Peyer's patch (tissue), 4 donors: ENCODE measurements around the gene CCDC152. TPM values are rescaled to one million over a fixed set of nuclear protein-coding genes. Genes with fewer than 3 reads are reported as not detected.
"Not testable (repeated sequence)": the region's sequence is repeated elsewhere in the genome, so short reads cannot be mapped to it uniquely, and the experiment has no call there.

Experiments used
- DNase-seq, 3 donors: peaks; one replicate each; pipeline ENCODE4 v3.0.0-alpha.2; 2017 to 2019
- H3K27ac ChIP-seq, 4 donors: fragments of 200-600 bp; sonication (generic); one replicate each; pipeline ENCODE4 v1.5.1; 2016 to 2019
- H3K27me3 ChIP-seq, 2 donors: fragments of 200-600 bp; sonication (generic); one replicate each; pipeline ENCODE4 v1.5.1; 2019
- H3K36me3 ChIP-seq, 3 donors: fragments of 200-600 bp; sonication (generic); one replicate each; pipeline ENCODE4 v1.5.1; 2016 to 2019
- H3K4me1 ChIP-seq, 4 donors: fragments of 200-600 bp; sonication (generic); one replicate each; pipeline ENCODE4 v1.5.1; 2016 to 2019
- H3K4me3 ChIP-seq, 4 donors: fragments of 200-600 bp; sonication (generic); 1 replicate in 3 of 4; 2 replicates in 1 of 4; pipeline ENCODE4 v1.5.1; 2016 to 2019; ENCODE audit warnings: mild to moderate bottlenecking in 1 of 4
- H3K9me3 ChIP-seq, 4 donors: fragments of 200-600 bp; sonication (generic); one replicate each; pipeline ENCODE4 v1.5.1; 2016 to 2019; ENCODE audit warnings: mild to moderate bottlenecking in 1 of 4
- POLR2A ChIP-seq, 2 donors: fragments of 450-650 bp; IDR thresholded peaks; one replicate each; pipeline ENCODE4 v1.5.1; 2017; ENCODE audit warnings: antibody characterized with exemption in 2 of 2, mild to moderate bottlenecking in 2 of 2, moderate library complexity in 2 of 2
- total RNA-seq, 4 donors: library from RNA; depleted of rRNA; stranded (reverse); fragments of >200 nt; gene quantifications; one replicate each; pipeline ENCODE4 v1.1.0, GENCODE V29; 2016
- TF ChIP-seq, protein P1 (sequence below), 6 experiments: fragments of 450-650 bp in 4 of 6; fragments of 200-600 bp in 2 of 6; sonication (generic) in 1 of 6; IDR thresholded peaks; one replicate each; pipeline ENCODE4 v1.5.1; 2017 to 2019; ENCODE audit warnings: antibody characterized with exemption in 6 of 6, mild to moderate bottlenecking in 3 of 6, moderate library complexity in 1 of 6

The CCDC152 gene
- total RNA-seq, 4 donors from 2014 or later: 0.40 TPM; not detected in 3

DNA sequence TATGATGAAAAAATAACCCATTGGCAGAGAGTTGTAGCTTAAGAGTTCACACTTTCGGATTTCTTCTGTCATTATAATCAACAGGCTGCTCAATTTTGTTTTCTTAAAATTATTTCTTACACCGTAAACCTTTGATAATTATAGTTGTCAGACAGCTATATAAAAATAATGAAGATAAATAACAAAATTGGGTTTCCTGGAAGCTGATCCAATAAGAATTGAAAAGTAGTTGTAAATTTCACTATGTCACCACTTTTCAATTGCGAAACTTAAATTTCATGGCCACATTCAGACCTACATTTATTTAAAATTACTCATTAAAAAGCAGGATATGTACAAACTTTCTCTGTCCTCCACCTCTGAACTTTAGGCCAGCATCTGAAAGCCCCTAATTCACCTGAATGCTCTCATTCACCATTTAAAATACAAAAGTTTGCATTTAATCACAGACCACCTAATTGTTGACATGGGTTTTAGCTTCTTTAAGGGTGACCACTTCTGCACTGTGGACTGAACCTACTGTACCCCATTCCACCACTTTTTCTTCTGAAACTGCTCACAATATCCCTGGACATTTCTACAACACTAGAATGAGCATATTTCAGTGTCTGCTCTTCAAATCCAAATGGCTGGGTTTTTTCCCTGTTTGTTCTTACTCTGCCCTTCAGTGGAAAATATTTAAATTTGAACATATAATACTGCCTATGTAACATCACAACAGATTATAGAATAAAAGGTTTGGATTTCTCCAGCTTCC is 54.4 kb downstream of the CCDC152 start:
- TF ChIP-seq, protein P1, sequence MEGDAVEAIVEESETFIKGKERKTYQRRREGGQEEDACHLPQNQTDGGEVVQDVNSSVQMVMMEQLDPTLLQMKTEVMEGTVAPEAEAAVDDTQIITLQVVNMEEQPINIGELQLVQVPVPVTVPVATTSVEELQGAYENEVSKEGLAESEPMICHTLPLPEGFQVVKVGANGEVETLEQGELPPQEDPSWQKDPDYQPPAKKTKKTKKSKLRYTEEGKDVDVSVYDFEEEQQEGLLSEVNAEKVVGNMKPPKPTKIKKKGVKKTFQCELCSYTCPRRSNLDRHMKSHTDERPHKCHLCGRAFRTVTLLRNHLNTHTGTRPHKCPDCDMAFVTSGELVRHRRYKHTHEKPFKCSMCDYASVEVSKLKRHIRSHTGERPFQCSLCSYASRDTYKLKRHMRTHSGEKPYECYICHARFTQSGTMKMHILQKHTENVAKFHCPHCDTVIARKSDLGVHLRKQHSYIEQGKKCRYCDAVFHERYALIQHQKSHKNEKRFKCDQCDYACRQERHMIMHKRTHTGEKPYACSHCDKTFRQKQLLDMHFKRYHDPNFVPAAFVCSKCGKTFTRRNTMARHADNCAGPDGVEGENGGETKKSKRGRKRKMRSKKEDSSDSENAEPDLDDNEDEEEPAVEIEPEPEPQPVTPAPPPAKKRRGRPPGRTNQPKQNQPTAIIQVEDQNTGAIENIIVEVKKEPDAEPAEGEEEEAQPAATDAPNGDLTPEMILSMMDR (IDR thresholded peaks at IDR 0.05): no peak
- no peak for TF ChIP-seq POLR2A (IDR thresholded peaks at IDR 0.05)
- Histone ChIP-seq H3K36me3 (peaks cover 0 to 21% (median 0%) of the 10 kb centered on the region in 3 donors), H3K27me3 (no peaks in the 10 kb centered on the region), H3K4me3 (peak overlapping the region; percentile 7 to 66 (median 51)), H3K9me3 (no peaks in the 10 kb centered on the region), H3K4me1 (peaks cover 0 to 7% (median 0%) of the 10 kb centered on the region in 4 donors), H3K27ac (peak overlapping the region; percentile 32 to 80 (median 72))
- no peak for DNase-seq

- no peaks in the 10 kb centered on the region for H3K9me3 ChIP-seq
- H3K4me1 ChIP-seq: peaks cover 0 to 7% (median 0%) of the 10 kb centered on the region in 4 donors
These were observed 55.2 kb downstream of the CCDC152 start, which contains the start of gene SELENOP for GRCh38 chr5:42811591-42812446. TSS of gene SELENOP (minus strand) at chr5:42811892. CDS start at chr5:42808353, 3,539 bp downstream.

DNA sequence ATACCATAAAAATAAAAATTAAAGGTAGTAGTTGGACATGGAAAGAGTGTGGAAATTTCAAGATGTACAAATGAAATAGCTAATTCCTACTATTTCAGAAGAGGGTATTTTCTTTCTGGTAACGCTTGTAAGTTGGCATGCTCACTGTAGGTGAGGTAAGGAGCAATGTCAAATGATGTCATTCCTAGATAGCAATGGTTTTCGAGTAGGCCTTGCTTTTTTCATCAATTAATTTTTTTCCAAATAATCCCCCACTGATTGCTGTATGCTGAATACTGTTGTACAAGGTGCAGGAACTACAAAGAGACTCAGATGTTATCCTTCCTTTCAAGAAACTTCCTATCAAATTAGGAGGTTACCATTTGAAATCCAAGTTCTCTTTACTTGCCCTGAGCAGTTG is 56.0 kb downstream of the CCDC152 start:
- no peak for DNase-seq
- Histone ChIP-seq H3K27me3 (no peaks in the 10 kb centered on the region), H3K27ac (peak overlapping the region in 2 of 4 donors; percentile 76 to 80), H3K4me1 (peaks cover 0 to 7% (median 0%) of the 10 kb centered on the region in 4 donors), H3K9me3 (no peaks in the 10 kb centered on the region), H3K36me3 (peaks cover 0 to 5% (median 0%) of the 10 kb centered on the region in 3 donors), H3K4me3 (peak overlapping the region in 1 of 4 donors; percentile 59)
- TF ChIP-seq, protein P1 (IDR thresholded peaks at IDR 0.05): no peak
- TF ChIP-seq POLR2A (IDR thresholded peaks at IDR 0.05): no peak

More at GRCh38 chr5:42811591-42812446, 55.2 kb downstream of the CCDC152 start, which contains the start of gene SELENOP:
- Histone ChIP-seq H3K4me3 (peak within 1 kb of the TSS; percentile 7 to 66 (median 51)), H3K27me3 (no peaks in the 10 kb centered on the region), H3K36me3 (peaks cover 0 to 13% (median 0%) of the 10 kb centered on the region in 3 donors), H3K27ac (peak within 1 kb of the TSS; percentile 32 to 80 (median 72))
- DNase-seq: peak in 1 of 3 donors; percentile 81
- TF ChIP-seq POLR2A (IDR thresholded peaks at IDR 0.05): peak; percentile 97
- TF ChIP-seq, protein P1 (IDR thresholded peaks at IDR 0.05): no peak

DNA sequence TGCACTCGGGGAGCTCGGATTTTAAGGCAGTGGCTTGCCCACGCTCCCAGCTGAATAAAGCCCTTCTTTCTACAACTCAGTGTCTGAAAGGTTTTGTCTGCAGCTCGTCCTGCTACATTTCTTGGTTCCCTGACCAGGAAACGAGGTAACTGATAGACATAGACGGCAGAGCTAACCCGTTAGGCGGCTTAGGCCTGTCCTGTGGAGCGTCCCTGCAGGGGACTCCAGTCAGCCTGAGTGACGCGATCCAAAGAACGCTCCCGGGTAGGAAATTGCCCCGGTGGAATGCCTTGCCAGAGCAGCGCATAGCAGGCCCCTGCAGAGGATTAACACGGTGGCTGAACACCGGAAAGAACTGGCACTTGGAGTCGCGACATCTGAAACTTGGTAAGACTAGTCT is 56.9 kb downstream of the CCDC152 start:
- Histone ChIP-seq H3K27ac (no peak overlapping the region), H3K4me3 (no peak overlapping the region), H3K27me3 (no peaks in the 10 kb centered on the region), H3K9me3 (no peaks in the 10 kb centered on the region), H3K36me3 (no peaks in the 10 kb centered on the region), H3K4me1 (peaks cover 0 to 7% (median 0%) of the 10 kb centered on the region in 4 donors)
- TF ChIP-seq, protein P1 (IDR thresholded peaks at IDR 0.05): no peak
- TF ChIP-seq POLR2A (IDR thresholded peaks at IDR 0.05): no peak
- DNase-seq: no peak

DNA sequence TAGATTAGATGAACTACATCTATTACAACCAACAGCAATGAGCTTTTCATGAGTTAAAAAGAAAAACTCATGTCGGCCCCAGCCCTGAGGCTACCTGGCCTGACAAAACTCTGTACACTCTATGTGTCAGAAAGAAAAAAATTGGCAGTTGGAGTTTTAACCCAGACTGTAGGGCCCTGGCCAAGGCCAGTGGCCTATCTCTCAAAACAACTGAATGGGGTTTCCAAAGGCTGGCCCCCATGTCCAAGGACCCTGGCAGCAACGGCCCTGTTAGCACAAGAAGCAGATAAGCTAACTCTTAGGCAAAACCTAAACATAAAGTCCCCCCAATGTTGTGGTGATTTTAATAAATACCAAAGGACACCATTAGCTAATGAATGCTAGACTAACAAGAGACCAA is 59.9 kb downstream of the CCDC152 start:
- not testable (repeated sequence) for H3K36me3 ChIP-seq, H3K9me3 ChIP-seq, H3K4me3 ChIP-seq, DNase-seq, H3K27ac ChIP-seq, H3K4me1 ChIP-seq, H3K27me3 ChIP-seq
